DMS 273 (cell line): ENCODE data around the gene ITPR2.
"Not testable (repeated sequence)": the region's sequence is repeated elsewhere in the genome, so short reads cannot be mapped to it uniquely, and the experiment has no call there.

Experiments used
- DNase-seq: peaks from one replicate; lab custom pipeline; 2025; ENCODE audit not compliant: unreplicated experiment; lab: John Stamatoyannopoulos, UW

ITPR2 gene

GRCh38 chr12:26735249-26735639 is 97.8 kb downstream of the ITPR2 start:
- DNase-seq, result no peak

GRCh38 chr12:26734510-26735248 is 98.3 kb downstream of the ITPR2 start:
- no peak for DNase-seq

GRCh38 chr12:26732005-26732908 is 100.7 kb downstream of the ITPR2 start:
- DNase-seq, result no peak

GRCh38 chr12:26730481-26731350 is 102.3 kb downstream of the ITPR2 start:
- DNase-seq, result no peak

- DNase-seq, result not testable (repeated sequence)
Measured at GRCh38 chr12:26729137-26729671, 103.8 kb downstream of the ITPR2 start.

GRCh38 chr12:26728205-26729050 is 104.6 kb downstream of the ITPR2 start:
- no peak for DNase-seq

GRCh38 chr12:26727482-26728204 is 105.4 kb downstream of the ITPR2 start:
- no peak for DNase-seq

- DNase-seq, result no peak
Measured at GRCh38 chr12:26726956-26727355, 106.0 kb downstream of the ITPR2 start.

- DNase-seq, result no peak
Measured at GRCh38 chr12:26725276-26725916, 107.6 kb downstream of the ITPR2 start.

GRCh38 chr12:26724309-26724702 is 108.7 kb downstream of the ITPR2 start:
- no peak for DNase-seq

- no peak for DNase-seq
Measured at GRCh38 chr12:26723379-26724308, 109.3 kb downstream of the ITPR2 start.

GRCh38 chr12:26721800-26722199 is 111.2 kb downstream of the ITPR2 start:
- DNase-seq, result peak; percentile 62

GRCh38 chr12:26719852-26720251 is 113.1 kb downstream of the ITPR2 start:
- DNase-seq, result no peak

- no peak for DNase-seq
Measured at GRCh38 chr12:26717757-26718156, 115.2 kb downstream of the ITPR2 start.

- DNase-seq, result no peak
Measured at GRCh38 chr12:26715232-26715631, 117.8 kb downstream of the ITPR2 start.

GRCh38 chr12:26713885-26714383 is 119.1 kb downstream of the ITPR2 start:
- DNase-seq, result no peak

GRCh38 chr12:26712892-26713291 is 120.1 kb downstream of the ITPR2 start:
- DNase-seq, result no peak

GRCh38 chr12:26711569-26711968 is 121.4 kb downstream of the ITPR2 start:
- no peak for DNase-seq
